HepG2 (cell line): ENCODE results near the gene SPACA4. TPM values are rescaled to one million over a fixed set of nuclear protein-coding genes. Genes with fewer than 3 reads are reported as not detected.

ENCODE experiments used
- CCAR2 ChIP-seq: fragments of 200-400 bp; formaldehyde crosslinking; optimal IDR thresholded peaks from 2 replicates; pipeline ENCODE3; 2018; ENCODE audit warnings: low read depth, mild to moderate bottlenecking, low read length, moderate library complexity
- DBP ChIP-seq: sonication (generic); formaldehyde crosslinking; IDR thresholded peaks from 2 replicates; pipeline ENCODE4 v1.4.0; 2020; ENCODE audit warnings: missing genetic modification reagents; ENCODE audit errors: not compliant biosample characterization
- GATAD1 ChIP-seq: IDR thresholded peaks from 2 replicates; pipeline ENCODE4 v1.6.1; 2016; ENCODE audit warnings: missing genetic modification reagents, missing compliant biosample characterization
- HDAC1 ChIP-seq: sonication (generic); formaldehyde crosslinking; IDR thresholded peaks from 2 replicates; pipeline ENCODE4 v1.5.1; 2020; ENCODE audit warnings: mild to moderate bottlenecking, missing genetic modification reagents
- SP4 ChIP-seq: sonication (generic); formaldehyde crosslinking; IDR thresholded peaks from 2 replicates; pipeline ENCODE4 v1.8.1; 2023; ENCODE audit warnings: mild to moderate bottlenecking, missing genetic modification reagents
- SPEN ChIP-seq: sonication (generic); formaldehyde crosslinking; IDR thresholded peaks from 2 replicates; pipeline ENCODE4 v1.5.1; 2020; ENCODE audit warnings: low read depth, mild to moderate bottlenecking, missing genetic modification reagents
- U2AF2 ChIP-seq: fragments of 200-400 bp; formaldehyde crosslinking; IDR thresholded peaks from 2 replicates; pipeline ENCODE4 v1.6.1; 2017; ENCODE audit warnings: low read depth, mild to moderate bottlenecking, low read length
- XBP1 ChIP-seq: sonication (generic); formaldehyde crosslinking; IDR thresholded peaks from 2 replicates; pipeline ENCODE4 v1.5.0; 2020; ENCODE audit warnings: missing genetic modification reagents
- YY1 ChIP-seq: IDR thresholded peaks from 2 replicates; pipeline ENCODE4 v1.6.1; 2011; ENCODE audit warnings: low read length, low read depth, moderate library complexity, mild to moderate bottlenecking; ENCODE audit not compliant: insufficient read depth, insufficient replicate concordance
- ZBTB4 ChIP-seq: sonication (generic); formaldehyde crosslinking; IDR thresholded peaks from 2 replicates; pipeline ENCODE4 v1.4.0; 2020; ENCODE audit warnings: missing genetic modification reagents, mild to moderate bottlenecking, borderline replicate concordance
- ZFYVE20 ChIP-seq: sonication (generic); formaldehyde crosslinking; IDR thresholded peaks from 2 replicates; pipeline ENCODE4 v1.8.0; 2023; ENCODE audit warnings: low read depth, mild to moderate bottlenecking, moderate library complexity, missing genetic modification reagents, borderline replicate concordance
- ZKSCAN1 ChIP-seq: fragments of 150-350 bp; IDR thresholded peaks from 2 replicates; pipeline ENCODE4 v1.6.1; 2014; ENCODE audit warnings: low read length
- ZNF331 ChIP-seq: sonication (generic); formaldehyde crosslinking; IDR thresholded peaks from 2 replicates; pipeline ENCODE4 v1.4.0; 2020; ENCODE audit warnings: missing genetic modification reagents
- ZNF431 ChIP-seq: sonication (generic); formaldehyde crosslinking; IDR thresholded peaks from 2 replicates; pipeline ENCODE4 v1.9.0; 2022; ENCODE audit warnings: missing genetic modification reagents, low read depth, mild to moderate bottlenecking, borderline replicate concordance
- ZNF468 ChIP-seq: sonication (generic); formaldehyde crosslinking; IDR thresholded peaks from 2 replicates; pipeline ENCODE4 v1.8.0; 2022; ENCODE audit warnings: mild to moderate bottlenecking, moderate library complexity, missing genetic modification reagents
- ZNF569 ChIP-seq: sonication (generic); formaldehyde crosslinking; IDR thresholded peaks from 2 replicates; pipeline ENCODE4 v1.5.0; 2020; ENCODE audit warnings: mild to moderate bottlenecking, missing genetic modification reagents, moderate library complexity, borderline replicate concordance
- ZNF580 ChIP-seq: IDR thresholded peaks from 2 replicates; pipeline ENCODE4 v1.6.1; 2016; ENCODE audit warnings: low read depth, borderline replicate concordance
- ZNF780A ChIP-seq: sonication (generic); formaldehyde crosslinking; IDR thresholded peaks from 2 replicates; pipeline ENCODE4 v1.8.0; 2022; ENCODE audit warnings: mild to moderate bottlenecking, missing genetic modification reagents, moderate library complexity
- ZSCAN25 ChIP-seq: sonication (generic); formaldehyde crosslinking; IDR thresholded peaks from 2 replicates; pipeline ENCODE4 v1.8.0; 2022; ENCODE audit warnings: mild to moderate bottlenecking, missing genetic modification reagents
- polyA plus RNA-seq, 8 experiments: library from polyadenylated mRNA; depleted of rRNA in 3 of 8; stranded (reverse) in 7 of 8; unstranded in 1 of 8; fragments of >200 nt; fragmentation: Illumina TruSeq in 4 of 8; extraction: Trizol in 4 of 8; gene quantifications; 2 replicates each; pipeline versions ENCODE4 v1.2.1 to v1.2.3, GENCODE V29; 2011 to 2016; ENCODE audit warnings: low read depth in 4 of 8, missing spikeins in 1 of 8, mixed read lengths in 1 of 8; ENCODE audit not compliant: insufficient read depth in 1 of 8
- total RNA-seq, 5 experiments: library from RNA; depleted of rRNA; stranded (reverse); fragments of >200 nt; fragmentation: Illumina TruSeq; extraction: Trizol; gene quantifications; 2 replicates each; pipeline ENCODE4 v1.2.3, GENCODE V29; 2016; ENCODE audit warnings: low read depth in 1 of 5
- TF ChIP-seq, protein P1 (sequence below): sonication (generic); formaldehyde crosslinking; IDR thresholded peaks from 2 replicates; pipeline ENCODE4 v1.4.0; 2020; ENCODE audit warnings: missing genetic modification reagents
- TF ChIP-seq, protein P2 (sequence below): sonication (generic); formaldehyde crosslinking; IDR thresholded peaks from 2 replicates; pipeline ENCODE4 v1.4.0; 2020; ENCODE audit warnings: mild to moderate bottlenecking, missing genetic modification reagents
- TF ChIP-seq, protein P3 (sequence below): sonication (generic); formaldehyde crosslinking; IDR thresholded peaks from 2 replicates; pipeline ENCODE4 v1.5.0; 2020; ENCODE audit warnings: missing genetic modification reagents, mild to moderate bottlenecking, borderline replicate concordance

SPACA4 gene
- total and polyA plus RNA-seq, 2 of the 13 experiments (the other 11 are each of a cell fraction or from before 2014, with no cell fraction given), result not detected

GRCh38 chr19:48646001-48646721, 39.6 kb downstream of the SPACA4 start, which contains the start of gene CA11 (continued):
- TF ChIP-seq ZBTB4 (CRISPR knock-in tag) (no peak), ZNF331 (CRISPR knock-in tag) (0 out of 2 replicates have a peak, but pooled peaks have one; percentile 28), ZNF468 (CRISPR knock-in tag) (no peak), GATAD1 (CRISPR knock-in tag) (peak; percentile 51; the same call in 1 of the 2 replicates), U2AF2 (peak; percentile 96), ZSCAN25 (peak; percentile 93), ZNF569 (CRISPR knock-in tag) (no peak), DBP (CRISPR knock-in tag) (no peak), XBP1 (no peak), ZKSCAN1 (no peak), HDAC1 (peak; percentile 43), ZNF580 (CRISPR knock-in tag) (peak; percentile 63; the same call in 1 of the 2 replicates), SPEN (CRISPR knock-in tag) (peak; percentile 70), CCAR2 (no peak), ZNF780A (CRISPR knock-in tag) (0 out of 2 replicates have a peak, but pooled peaks have one; percentile 20), ZNF431 (CRISPR knock-in tag) (no peak), ZFYVE20 (CRISPR knock-in tag) (no peak), SP4 (CRISPR knock-in tag) (peak; percentile 66), YY1 (peak; percentile 29)
- TF ChIP-seq, protein P1, sequence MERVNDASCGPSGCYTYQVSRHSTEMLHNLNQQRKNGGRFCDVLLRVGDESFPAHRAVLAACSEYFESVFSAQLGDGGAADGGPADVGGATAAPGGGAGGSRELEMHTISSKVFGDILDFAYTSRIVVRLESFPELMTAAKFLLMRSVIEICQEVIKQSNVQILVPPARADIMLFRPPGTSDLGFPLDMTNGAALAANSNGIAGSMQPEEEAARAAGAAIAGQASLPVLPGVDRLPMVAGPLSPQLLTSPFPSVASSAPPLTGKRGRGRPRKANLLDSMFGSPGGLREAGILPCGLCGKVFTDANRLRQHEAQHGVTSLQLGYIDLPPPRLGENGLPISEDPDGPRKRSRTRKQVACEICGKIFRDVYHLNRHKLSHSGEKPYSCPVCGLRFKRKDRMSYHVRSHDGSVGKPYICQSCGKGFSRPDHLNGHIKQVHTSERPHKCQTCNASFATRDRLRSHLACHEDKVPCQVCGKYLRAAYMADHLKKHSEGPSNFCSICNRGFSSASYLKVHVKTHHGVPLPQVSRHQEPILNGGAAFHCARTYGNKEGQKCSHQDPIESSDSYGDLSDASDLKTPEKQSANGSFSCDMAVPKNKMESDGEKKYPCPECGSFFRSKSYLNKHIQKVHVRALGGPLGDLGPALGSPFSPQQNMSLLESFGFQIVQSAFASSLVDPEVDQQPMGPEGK, result peak; percentile 73
- TF ChIP-seq, protein P2, sequence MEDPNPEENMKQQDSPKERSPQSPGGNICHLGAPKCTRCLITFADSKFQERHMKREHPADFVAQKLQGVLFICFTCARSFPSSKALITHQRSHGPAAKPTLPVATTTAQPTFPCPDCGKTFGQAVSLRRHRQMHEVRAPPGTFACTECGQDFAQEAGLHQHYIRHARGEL (CRISPR knock-in tag), result 0 out of 2 replicates have a peak, but pooled peaks have one; percentile 33
- TF ChIP-seq, protein P3, sequence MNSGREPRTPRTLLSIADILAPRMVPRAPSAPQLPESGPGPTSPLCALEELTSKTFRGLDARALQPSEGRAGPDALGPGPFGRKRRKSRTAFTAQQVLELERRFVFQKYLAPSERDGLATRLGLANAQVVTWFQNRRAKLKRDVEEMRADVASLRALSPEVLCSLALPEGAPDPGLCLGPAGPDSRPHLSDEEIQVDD (CRISPR knock-in tag), result no peak
